Hindlimb muscle (tissue), 1 donor: ENCODE measurements around the gene LTF. TPM values are rescaled to one million over a fixed set of nuclear protein-coding genes. Genes with fewer than 3 reads are reported as not detected.

Experiments
- DNase-seq: peaks from one replicate; pipeline ENCODE4 v3.0.0-alpha.2; 2013
- polyA plus RNA-seq: library from polyadenylated mRNA; unstranded; fragments of 120-200 nt; gene quantifications from one replicate; pipeline ENCODE4 v1.2.1, GENCODE V29; 2013; ENCODE audit not compliant: insufficient read length

LTF gene
- polyA plus RNA-seq, 1 donor, result 3.7 TPM

- no peak for DNase-seq
These were observed 4.3 kb upstream of the LTF start for GRCh38 chr3:46468753-46469600.

GRCh38 chr3:46467562-46467961, 2.9 kb upstream of the LTF start:
- DNase-seq, result no peak

- no peak for DNase-seq
These were observed 2.2 kb upstream of the LTF start for GRCh38 chr3:46466871-46467403.

GRCh38 chr3:46466273-46466672, 1.6 kb upstream of the LTF start:
- no peak for DNase-seq

GRCh38 chr3:46465196-46465520, 453 bp upstream of the LTF start:
- DNase-seq, result no peak

GRCh38 chr3:46463868-46464241, 850 bp downstream of the LTF start:
- DNase-seq, result no peak

GRCh38 chr3:46463120-46463867, 1.4 kb downstream of the LTF start:
- no peak for DNase-seq

- DNase-seq, result no peak
These were observed 2.2 kb downstream of the LTF start for GRCh38 chr3:46462511-46462910.

- no peak for DNase-seq
These were observed 2.6 kb downstream of the LTF start for GRCh38 chr3:46462111-46462510.

- no peak for DNase-seq
These were observed 4.7 kb downstream of the LTF start for GRCh38 chr3:46460051-46460450.

- no peak for DNase-seq
These were observed 8.6 kb downstream of the LTF start for GRCh38 chr3:46456118-46456517.

GRCh38 chr3:46455231-46456115, 9.2 kb downstream of the LTF start:
- DNase-seq, result no peak

GRCh38 chr3:46454606-46455005, 10.1 kb downstream of the LTF start:
- no peak for DNase-seq

- no peak for DNase-seq
These were observed 10.5 kb downstream of the LTF start for GRCh38 chr3:46454209-46454595.

GRCh38 chr3:46453526-46454208, 11.0 kb downstream of the LTF start:
- DNase-seq, result no peak

GRCh38 chr3:46449755-46450552, 14.8 kb downstream of the LTF start:
- DNase-seq, result no peak

GRCh38 chr3:46448721-46449120, 16.0 kb downstream of the LTF start:
- no peak for DNase-seq

GRCh38 chr3:46447228-46447985, 17.3 kb downstream of the LTF start:
- no peak for DNase-seq

- DNase-seq, result peak; percentile 34
These were observed 21.9 kb downstream of the LTF start for GRCh38 chr3:46442576-46443530.
